ENCODE data around the gene UCK1. TPM values are rescaled to one million over a fixed set of nuclear protein-coding genes. Genes with fewer than 3 reads are reported as not detected.

UCK1 gene
- total and polyA plus RNA-seq, 10 of the 15 experiments (the other 5 are each of a cell fraction or from before 2014, with no cell fraction given): 0.31 to 27.0 (median 18.7) TPM

DNA sequence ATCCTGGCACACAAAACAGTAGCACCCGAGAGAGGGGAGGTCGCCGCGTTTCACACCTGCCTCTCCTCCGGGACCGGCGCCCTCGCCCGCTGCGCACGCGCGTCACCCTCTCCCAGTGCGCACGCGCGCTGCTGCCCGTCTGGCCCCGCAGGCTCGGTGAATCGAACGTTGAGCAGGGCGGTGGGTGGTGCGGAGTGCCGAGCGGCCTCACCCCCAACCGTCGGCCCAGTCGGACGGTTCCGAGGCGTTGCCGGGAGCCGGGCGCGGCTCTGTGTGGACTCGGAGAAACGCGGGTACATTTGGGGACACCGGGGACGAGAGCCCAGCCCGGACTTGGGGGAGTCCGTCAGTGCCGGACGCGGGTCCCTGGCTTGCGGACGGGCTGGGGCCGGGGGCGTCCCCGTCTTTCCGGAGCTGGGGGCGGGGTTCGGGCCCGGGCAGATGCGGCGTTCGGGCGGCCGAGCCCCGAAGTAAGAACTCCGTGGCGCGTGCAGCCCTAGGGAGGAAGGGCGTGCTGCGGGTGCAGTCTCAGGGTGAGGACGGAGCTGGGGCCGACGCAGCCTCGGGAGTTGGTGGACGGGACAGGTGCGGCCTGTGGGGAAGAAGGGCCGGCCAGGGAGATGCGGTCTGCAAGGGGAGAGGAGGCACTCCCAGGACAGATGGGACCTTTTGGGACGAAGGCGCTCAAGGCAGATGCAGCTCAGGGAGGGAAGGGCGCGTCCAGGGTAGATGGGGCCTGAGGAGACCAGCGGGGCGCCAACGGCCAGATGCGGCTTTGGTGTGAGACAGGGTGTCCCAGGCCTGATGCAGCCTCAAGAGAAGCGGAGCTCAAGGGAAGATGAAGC, 28.1 kb downstream of the UCK1 start, which contains the start of gene POMT1 (continued):
- TF ChIP-seq POLR2AphosphoS2 (IDR thresholded peaks at IDR 0.05; ENCODE audit: low read depth, low read length) (peak; percentile 95), SMARCA5 (IDR thresholded peaks at IDR 0.05) (peak; percentile 62; the same call in 1 of the 2 replicates), CHD1 (IDR thresholded peaks at IDR 0.05; ENCODE audit: low read depth, low read length) (no peak), PAX5 (IDR thresholded peaks at IDR 0.05; ENCODE audit: borderline replicate concordance, low read depth, low read length) (peak; percentile 37; the same call in 1 of the 2 replicates), ASH2L (IDR thresholded peaks at IDR 0.05; ENCODE audit: borderline replicate concordance, low read depth) (peak; percentile 40; the same call in 1 of the 2 replicates), MYB (IDR thresholded peaks at IDR 0.05; ENCODE audit: borderline replicate concordance, low read depth, low read length) (0 out of 2 replicates have a peak, but pooled peaks have one; percentile 29), RAD51 (IDR thresholded peaks at IDR 0.05) (no peak), LARP7 (IDR thresholded peaks at IDR 0.05) (peak; percentile 93), NBN (IDR thresholded peaks at IDR 0.05) (peak; percentile 42; the same call in 1 of the 2 replicates), EP300 (IDR thresholded peaks at IDR 0.05; ENCODE audit: borderline replicate concordance in 1 of 2, control insufficient read depth in 1 of 2, low read depth in 2 of 2, low read length in 2 of 2) (no peak), HDGF (IDR thresholded peaks at IDR 0.05) (0 out of 2 replicates have a peak, but pooled peaks have one; percentile 18), CREM (IDR thresholded peaks at IDR 0.05; ENCODE audit: low read depth) (0 out of 2 replicates have a peak, but pooled peaks have one; percentile 34), CBX5 (IDR thresholded peaks at IDR 0.05; ENCODE audit: low read depth) (no peak), ETV6 (conservative IDR thresholded peaks at IDR 0.05 in 1 of 2, IDR thresholded peaks at IDR 0.05 in 1 of 2; ENCODE audit: borderline replicate concordance in 1 of 2, low read depth in 1 of 2) (no peak), BACH1 (IDR thresholded peaks at IDR 0.05; ENCODE audit: borderline replicate concordance) (peak; percentile 74), RFX5 (IDR thresholded peaks at IDR 0.05; ENCODE audit: low read depth, low read length) (no peak)
- TF ChIP-seq, protein P1, sequence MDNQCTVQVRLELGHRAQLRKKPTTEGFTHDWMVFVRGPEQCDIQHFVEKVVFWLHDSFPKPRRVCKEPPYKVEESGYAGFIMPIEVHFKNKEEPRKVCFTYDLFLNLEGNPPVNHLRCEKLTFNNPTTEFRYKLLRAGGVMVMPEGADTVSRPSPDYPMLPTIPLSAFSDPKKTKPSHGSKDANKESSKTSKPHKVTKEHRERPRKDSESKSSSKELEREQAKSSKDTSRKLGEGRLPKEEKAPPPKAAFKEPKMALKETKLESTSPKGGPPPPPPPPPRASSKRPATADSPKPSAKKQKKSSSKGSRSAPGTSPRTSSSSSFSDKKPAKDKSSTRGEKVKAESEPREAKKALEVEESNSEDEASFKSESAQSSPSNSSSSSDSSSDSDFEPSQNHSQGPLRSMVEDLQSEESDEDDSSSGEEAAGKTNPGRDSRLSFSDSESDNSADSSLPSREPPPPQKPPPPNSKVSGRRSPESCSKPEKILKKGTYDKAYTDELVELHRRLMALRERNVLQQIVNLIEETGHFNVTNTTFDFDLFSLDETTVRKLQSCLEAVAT (IDR thresholded peaks at IDR 0.05): peak; percentile 100
- TF ChIP-seq, protein P2, sequence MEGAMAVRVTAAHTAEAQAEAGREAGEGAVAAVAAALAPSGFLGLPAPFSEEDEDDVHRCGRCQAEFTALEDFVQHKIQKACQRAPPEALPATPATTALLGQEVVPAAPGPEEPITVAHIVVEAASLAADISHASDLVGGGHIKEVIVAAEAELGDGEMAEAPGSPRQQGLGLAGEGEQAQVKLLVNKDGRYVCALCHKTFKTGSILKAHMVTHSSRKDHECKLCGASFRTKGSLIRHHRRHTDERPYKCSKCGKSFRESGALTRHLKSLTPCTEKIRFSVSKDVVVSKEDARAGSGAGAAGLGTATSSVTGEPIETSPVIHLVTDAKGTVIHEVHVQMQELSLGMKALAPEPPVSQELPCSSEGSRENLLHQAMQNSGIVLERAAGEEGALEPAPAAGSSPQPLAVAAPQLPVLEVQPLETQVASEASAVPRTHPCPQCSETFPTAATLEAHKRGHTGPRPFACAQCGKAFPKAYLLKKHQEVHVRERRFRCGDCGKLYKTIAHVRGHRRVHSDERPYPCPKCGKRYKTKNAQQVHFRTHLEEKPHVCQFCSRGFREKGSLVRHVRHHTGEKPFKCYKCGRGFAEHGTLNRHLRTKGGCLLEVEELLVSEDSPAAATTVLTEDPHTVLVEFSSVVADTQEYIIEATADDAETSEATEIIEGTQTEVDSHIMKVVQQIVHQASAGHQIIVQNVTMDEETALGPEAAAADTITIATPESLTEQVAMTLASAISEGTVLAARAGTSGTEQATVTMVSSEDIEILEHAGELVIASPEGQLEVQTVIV (IDR thresholded peaks at IDR 0.05; ENCODE audit: borderline replicate concordance, partially characterized antibody): no peak
- TF ChIP-seq, protein P3, sequence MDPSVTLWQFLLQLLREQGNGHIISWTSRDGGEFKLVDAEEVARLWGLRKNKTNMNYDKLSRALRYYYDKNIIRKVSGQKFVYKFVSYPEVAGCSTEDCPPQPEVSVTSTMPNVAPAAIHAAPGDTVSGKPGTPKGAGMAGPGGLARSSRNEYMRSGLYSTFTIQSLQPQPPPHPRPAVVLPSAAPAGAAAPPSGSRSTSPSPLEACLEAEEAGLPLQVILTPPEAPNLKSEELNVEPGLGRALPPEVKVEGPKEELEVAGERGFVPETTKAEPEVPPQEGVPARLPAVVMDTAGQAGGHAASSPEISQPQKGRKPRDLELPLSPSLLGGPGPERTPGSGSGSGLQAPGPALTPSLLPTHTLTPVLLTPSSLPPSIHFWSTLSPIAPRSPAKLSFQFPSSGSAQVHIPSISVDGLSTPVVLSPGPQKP (IDR thresholded peaks at IDR 0.05; ENCODE audit: low read depth, low read length): no peak
- TF ChIP-seq, protein P4, sequence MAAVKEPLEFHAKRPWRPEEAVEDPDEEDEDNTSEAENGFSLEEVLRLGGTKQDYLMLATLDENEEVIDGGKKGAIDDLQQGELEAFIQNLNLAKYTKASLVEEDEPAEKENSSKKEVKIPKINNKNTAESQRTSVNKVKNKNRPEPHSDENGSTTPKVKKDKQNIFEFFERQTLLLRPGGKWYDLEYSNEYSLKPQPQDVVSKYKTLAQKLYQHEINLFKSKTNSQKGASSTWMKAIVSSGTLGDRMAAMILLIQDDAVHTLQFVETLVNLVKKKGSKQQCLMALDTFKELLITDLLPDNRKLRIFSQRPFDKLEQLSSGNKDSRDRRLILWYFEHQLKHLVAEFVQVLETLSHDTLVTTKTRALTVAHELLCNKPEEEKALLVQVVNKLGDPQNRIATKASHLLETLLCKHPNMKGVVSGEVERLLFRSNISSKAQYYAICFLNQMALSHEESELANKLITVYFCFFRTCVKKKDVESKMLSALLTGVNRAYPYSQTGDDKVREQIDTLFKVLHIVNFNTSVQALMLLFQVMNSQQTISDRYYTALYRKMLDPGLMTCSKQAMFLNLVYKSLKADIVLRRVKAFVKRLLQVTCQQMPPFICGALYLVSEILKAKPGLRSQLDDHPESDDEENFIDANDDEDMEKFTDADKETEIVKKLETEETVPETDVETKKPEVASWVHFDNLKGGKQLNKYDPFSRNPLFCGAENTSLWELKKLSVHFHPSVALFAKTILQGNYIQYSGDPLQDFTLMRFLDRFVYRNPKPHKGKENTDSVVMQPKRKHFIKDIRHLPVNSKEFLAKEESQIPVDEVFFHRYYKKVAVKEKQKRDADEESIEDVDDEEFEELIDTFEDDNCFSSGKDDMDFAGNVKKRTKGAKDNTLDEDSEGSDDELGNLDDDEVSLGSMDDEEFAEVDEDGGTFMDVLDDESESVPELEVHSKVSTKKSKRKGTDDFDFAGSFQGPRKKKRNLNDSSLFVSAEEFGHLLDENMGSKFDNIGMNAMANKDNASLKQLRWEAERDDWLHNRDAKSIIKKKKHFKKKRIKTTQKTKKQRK (IDR thresholded peaks at IDR 0.05; ENCODE audit: low read depth, low read length): no peak
